Mammary epithelial cell (primary cell): Measurements from ENCODE around the gene SLC26A1.

Source experiments
- CTCF ChIP-seq, 2 donors: IDR thresholded peaks in 1 of 2; conservative IDR thresholded peaks in 1 of 2; 2 replicates each; pipeline ENCODE4 v1.5.1; 2011 to 2012; ENCODE audit warnings: inconsistent platforms in 2 of 2, low read length in 2 of 2, mild to moderate bottlenecking in 2 of 2, control low read depth in 1 of 2, low read depth in 1 of 2; ENCODE audit not compliant: insufficient read depth in 1 of 2; ENCODE audit errors: extremely low read depth in 1 of 2
- EZH2 ChIP-seq: IDR thresholded peaks from 2 replicates; pipeline ENCODE4 v1.6.1; 2012; ENCODE audit warnings: low read length, inconsistent platforms, borderline replicate concordance

DNA sequence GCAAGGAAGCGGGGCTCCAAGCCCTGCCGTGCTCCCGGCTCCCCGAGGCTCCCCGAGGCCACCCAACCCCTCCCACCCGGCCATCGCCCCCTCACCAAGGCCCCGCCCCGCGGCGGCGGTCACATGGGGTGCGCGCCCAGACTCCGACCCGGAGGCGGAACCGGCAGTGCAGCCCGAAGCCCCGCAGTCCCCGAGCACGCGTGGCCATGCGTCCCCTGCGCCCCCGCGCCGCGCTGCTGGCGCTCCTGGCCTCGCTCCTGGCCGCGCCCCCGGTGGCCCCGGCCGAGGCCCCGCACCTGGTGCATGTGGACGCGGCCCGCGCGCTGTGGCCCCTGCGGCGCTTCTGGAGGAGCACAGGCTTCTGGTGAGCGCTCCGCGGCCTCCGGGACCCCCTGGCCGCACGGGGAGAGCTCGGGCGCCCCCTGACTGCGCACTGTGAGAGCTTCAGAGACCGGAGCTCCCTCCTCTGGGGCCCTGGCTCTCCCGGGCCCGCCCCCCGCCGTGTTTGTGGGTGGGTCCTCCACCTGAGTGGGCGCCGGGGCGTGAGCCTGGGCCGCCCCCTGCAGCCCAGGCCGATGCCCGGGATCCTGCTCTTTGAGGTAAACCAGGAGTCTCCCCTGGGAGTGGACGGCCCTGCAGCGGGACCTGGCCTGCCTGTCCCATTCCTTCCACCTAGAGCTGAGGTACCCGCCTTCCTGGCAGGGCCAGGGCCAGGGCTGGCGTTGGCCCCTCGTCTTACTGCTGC is 6.2 kb downstream of the SLC26A1 start, which contains the start of gene IDUA:
- no peak for TF ChIP-seq EZH2
- TF ChIP-seq CTCF (conservative IDR thresholded peaks at IDR 0.05 in 1 of 2, IDR thresholded peaks at IDR 0.05 in 1 of 2; ENCODE audit: extremely low read depth in 1 of 2, insufficient read depth in 1 of 2, low read depth in 1 of 2, low read length in 2 of 2): peak; percentile 2 to 54
